ENCODE measurements around the gene GRB14.

DNA sequence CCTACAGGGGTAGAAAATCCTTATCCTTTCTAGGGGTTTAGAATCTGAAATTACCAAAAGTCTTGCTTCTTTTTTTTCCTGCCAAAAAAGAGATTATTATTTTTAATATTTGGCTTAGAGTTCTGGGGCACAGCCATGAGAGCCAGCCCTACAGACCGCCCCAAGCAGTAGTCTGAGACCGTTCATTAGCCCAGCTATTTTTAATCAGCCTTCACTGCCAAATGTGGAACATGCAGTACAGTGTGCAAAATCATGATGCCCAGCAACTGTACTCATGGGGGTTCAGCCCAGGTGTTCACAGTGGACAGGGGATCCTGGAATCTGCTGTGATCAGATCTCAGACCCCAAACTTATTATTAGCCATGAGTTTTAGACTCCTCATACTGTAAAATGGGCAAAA lies 60.4 kb downstream of the GRB14 start:
- TF ChIP-seq CTCF (IDR thresholded peaks at IDR 0.05; ENCODE audit: borderline replicate concordance, extremely low read depth, low read length, poor library complexity, severe bottlenecking) (no peak), EZH2 (IDR thresholded peaks at IDR 0.05; ENCODE audit: borderline replicate concordance, low read depth, low read length, severe bottlenecking) (no peak)

Measured in DND-41 (cell line).